Natural killer cell (primary cell): ENCODE data around the gene SCFD2. TPM values are rescaled to one million over a fixed set of nuclear protein-coding genes. Genes with fewer than 3 reads are reported as not detected.

Experiments used
- ATAC-seq, 3 donors: fragments of 150-1000 bp in 2 of 3; fragments of 200-7000 bp in 1 of 3; cut with Tn5 transposase; 1 replicate in 1 of 3; 2 replicates in 2 of 3; pipeline ENCODE4 v1.10.0; 2021; ENCODE audit warnings: mild to moderate bottlenecking in 2 of 3, moderate library complexity in 2 of 3
- DNase-seq, 2 donors: peaks; one replicate each; pipeline versions ENCODE4 v3.0.0 to v3.0.0-alpha.2; 2013 to 2021; ENCODE audit warnings: mixed read lengths in 1 of 2
- H3K27ac ChIP-seq: one replicate; pipeline ENCODE4 v1.5.1; 2013; ENCODE audit warnings: mild to moderate bottlenecking, low read length
- H3K27me3 ChIP-seq: one replicate; pipeline ENCODE4 v1.6.1; 2013; ENCODE audit warnings: low read length; ENCODE audit not compliant: control insufficient read depth, insufficient read depth
- H3K36me3 ChIP-seq: one replicate; pipeline ENCODE4 v1.6.1; 2013; ENCODE audit warnings: low read length; ENCODE audit not compliant: control insufficient read depth, insufficient read depth
- H3K4me1 ChIP-seq: one replicate; pipeline ENCODE4 v1.6.1; 2013; ENCODE audit warnings: low read length; ENCODE audit not compliant: control insufficient read depth, insufficient read depth
- H3K4me3 ChIP-seq: one replicate; pipeline ENCODE4 v1.5.1; 2013; ENCODE audit warnings: low read length
- H3K9me3 ChIP-seq: one replicate; pipeline ENCODE4 v1.6.1; 2013; ENCODE audit warnings: low read length; ENCODE audit not compliant: control insufficient read depth, insufficient read depth
- H3K27ac Mint-ChIP-seq, 2 donors: one replicate each; pipeline ENCODE4 v1.8.0; 2022; ENCODE audit warnings: mild to moderate bottlenecking in 2 of 2, mixed read lengths in 2 of 2, moderate library complexity in 1 of 2
- H3K27me3 Mint-ChIP-seq, 2 donors: one replicate each; pipeline ENCODE4 v1.8.0; 2022; ENCODE audit warnings: low read depth in 2 of 2, mixed read lengths in 2 of 2
- H3K36me3 Mint-ChIP-seq: one replicate; pipeline ENCODE4 v1.8.0; 2022; ENCODE audit warnings: mixed read lengths
- H3K4me1 Mint-ChIP-seq, 2 donors: one replicate each; pipeline ENCODE4 v1.8.0; 2022; ENCODE audit warnings: mixed read lengths in 2 of 2
- H3K4me3 Mint-ChIP-seq: one replicate; pipeline ENCODE4 v1.8.0; 2022; ENCODE audit warnings: mild to moderate bottlenecking, moderate library complexity, mixed read lengths
- H3K9me3 Mint-ChIP-seq, 2 donors: one replicate each; pipeline ENCODE4 v1.8.0; 2022; ENCODE audit warnings: mixed read lengths in 2 of 2
- WGBS: methylation state at CpG from one replicate; pipeline ENCODE4 v1.1.7; 2013; ENCODE audit warnings: missing lambda C conversion rate; ENCODE audit not compliant: insufficient coverage; 5-methylcytosine and 5-hydroxymethylcytosine counted together
- intact Hi-C: fragments of 100-400 bp; cut with micrococcal nuclease; formaldehyde crosslinking; loops from one replicate; pipeline ENCODE4 v1.14.2; 2022
- total RNA-seq, 4 donors: library from RNA; stranded (reverse); fragments of 120-200 nt in 1 of 4; gene quantifications; one replicate each; pipeline versions ENCODE4 v1.2.3 to v1.2.4, GENCODE V29; 2013 to 2022
- TF ChIP-seq, protein P1 (sequence below): fragments of 200-600 bp; IDR thresholded peaks from one replicate; pipeline ENCODE4 v1.8.0; 2022; ENCODE audit warnings: antibody characterized with exemption

The SCFD2 gene
- total RNA-seq, 3 donors from 2014 or later (not counting 1 experiment from before 2014, with no cell fraction given) = 26.4 to 29.4 (median 28.9) TPM

DNA sequence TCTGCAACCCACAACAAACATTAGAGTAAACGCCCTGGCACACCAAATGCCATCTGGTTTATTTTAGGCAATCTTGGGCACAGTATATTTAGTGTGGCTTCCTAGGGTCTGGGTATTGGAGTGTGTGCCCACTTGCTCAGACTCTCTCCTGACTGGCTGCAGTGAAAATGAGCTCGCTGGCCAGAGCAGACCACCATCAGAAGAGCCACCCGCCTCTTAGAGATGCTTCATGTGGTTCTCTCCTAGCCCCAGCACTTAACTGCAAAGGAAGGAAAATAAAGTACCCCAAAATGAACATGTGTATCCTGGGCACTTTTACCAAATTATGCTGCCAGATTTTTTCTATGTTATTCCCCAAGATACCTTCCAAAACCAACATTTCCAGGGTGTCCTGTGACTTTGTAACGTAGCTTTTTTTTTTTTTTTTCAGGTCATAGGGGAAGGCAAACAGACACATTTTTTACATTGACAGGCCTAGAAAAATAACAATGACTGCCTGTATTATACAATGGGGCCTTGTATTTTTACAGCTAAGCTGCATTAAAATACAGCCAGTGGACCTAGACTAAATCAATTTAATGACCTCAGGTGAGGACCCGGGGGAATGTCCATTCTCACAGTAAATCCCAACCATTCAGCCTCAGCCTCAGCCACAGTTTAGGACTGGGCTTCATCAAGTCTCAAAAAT is 310.0 kb downstream of the SCFD2 start:
- WGBS = 87% methylated on average over 4 of the region's 5 CpGs
- H3K4me3 ChIP-seq = no peak overlapping the region
- TF ChIP-seq, protein P1, sequence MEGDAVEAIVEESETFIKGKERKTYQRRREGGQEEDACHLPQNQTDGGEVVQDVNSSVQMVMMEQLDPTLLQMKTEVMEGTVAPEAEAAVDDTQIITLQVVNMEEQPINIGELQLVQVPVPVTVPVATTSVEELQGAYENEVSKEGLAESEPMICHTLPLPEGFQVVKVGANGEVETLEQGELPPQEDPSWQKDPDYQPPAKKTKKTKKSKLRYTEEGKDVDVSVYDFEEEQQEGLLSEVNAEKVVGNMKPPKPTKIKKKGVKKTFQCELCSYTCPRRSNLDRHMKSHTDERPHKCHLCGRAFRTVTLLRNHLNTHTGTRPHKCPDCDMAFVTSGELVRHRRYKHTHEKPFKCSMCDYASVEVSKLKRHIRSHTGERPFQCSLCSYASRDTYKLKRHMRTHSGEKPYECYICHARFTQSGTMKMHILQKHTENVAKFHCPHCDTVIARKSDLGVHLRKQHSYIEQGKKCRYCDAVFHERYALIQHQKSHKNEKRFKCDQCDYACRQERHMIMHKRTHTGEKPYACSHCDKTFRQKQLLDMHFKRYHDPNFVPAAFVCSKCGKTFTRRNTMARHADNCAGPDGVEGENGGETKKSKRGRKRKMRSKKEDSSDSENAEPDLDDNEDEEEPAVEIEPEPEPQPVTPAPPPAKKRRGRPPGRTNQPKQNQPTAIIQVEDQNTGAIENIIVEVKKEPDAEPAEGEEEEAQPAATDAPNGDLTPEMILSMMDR = no peak
- Mint-ChIP-seq H3K4me1 (peaks cover 0 to 7% of the 10 kb centered on the region in 2 donors), H3K27ac (no peak overlapping the region), H3K9me3 (peaks cover 0 to 2% of the 10 kb centered on the region in 2 donors), H3K27me3 (no peaks in the 10 kb centered on the region), H3K4me3 (no peak overlapping the region), H3K36me3 (no peaks in the 10 kb centered on the region)
- intact Hi-C loops = no loop called here
- no peak overlapping the region for H3K27ac ChIP-seq
- ATAC-seq (no peak), DNase-seq (no peak)
- H3K36me3 ChIP-seq = no peaks in the 10 kb centered on the region
- no peaks in the 10 kb centered on the region for H3K27me3 ChIP-seq
- no peaks in the 10 kb centered on the region for H3K4me1 ChIP-seq
- no peaks in the 10 kb centered on the region for H3K9me3 ChIP-seq

DNA sequence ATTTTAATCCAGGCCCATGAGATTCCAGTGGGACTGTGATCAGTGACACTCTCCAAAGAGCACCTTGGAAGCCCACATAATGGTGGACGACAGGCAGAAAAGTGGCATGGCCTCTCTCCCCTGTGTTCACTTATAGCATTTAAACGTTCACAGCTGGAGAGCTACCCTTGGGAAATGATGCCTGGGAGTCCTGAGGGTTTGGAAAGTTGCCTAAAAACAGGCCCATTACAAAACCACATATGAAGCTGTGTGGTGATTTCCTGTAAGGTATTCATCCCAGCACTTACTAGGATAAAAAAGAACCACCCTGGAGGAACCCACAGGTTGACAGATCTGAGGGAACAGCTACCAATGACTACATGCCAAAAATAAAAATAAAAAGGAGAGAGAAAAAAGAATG is 310.6 kb downstream of the SCFD2 start:
- Histone ChIP-seq H3K9me3 (no peaks in the 10 kb centered on the region), H3K27ac (no peak overlapping the region), H3K4me3 (no peak overlapping the region), H3K4me1 (no peaks in the 10 kb centered on the region), H3K36me3 (no peaks in the 10 kb centered on the region), H3K27me3 (no peaks in the 10 kb centered on the region)
- Mint-ChIP-seq H3K27ac (no peak overlapping the region), H3K36me3 (no peaks in the 10 kb centered on the region), H3K27me3 (no peaks in the 10 kb centered on the region), H3K4me3 (no peak overlapping the region), H3K9me3 (peaks cover 0 to 2% of the 10 kb centered on the region in 2 donors), H3K4me1 (peaks cover 0 to 7% of the 10 kb centered on the region in 2 donors)
- 61% methylated on average over 2 of the region's 2 CpGs for WGBS
- no peak for DNase-seq
- TF ChIP-seq, protein P1 = no peak
- no peak for ATAC-seq
- intact Hi-C loops = no loop called here

DNA sequence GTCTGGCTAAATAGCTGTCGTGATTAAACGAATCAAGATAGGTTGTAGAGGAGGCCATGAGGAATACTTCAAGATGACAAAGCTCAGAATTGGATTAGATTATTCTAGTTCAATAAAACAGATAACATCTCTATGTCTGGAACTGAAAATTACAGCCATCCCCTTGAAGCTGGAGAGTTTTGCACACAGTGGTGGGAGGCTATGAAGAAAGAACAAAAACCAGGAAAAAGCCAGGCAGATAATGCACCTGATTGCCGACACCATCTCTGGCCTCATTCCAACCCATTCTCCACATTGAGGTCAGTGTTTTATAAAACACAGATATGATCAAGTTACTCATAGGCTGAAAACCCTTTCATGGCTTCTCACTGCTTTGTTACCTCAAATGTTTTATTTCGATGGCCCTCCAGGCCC is 315.5 kb downstream of the SCFD2 start:
- Histone ChIP-seq H3K27me3 (no peaks in the 10 kb centered on the region), H3K9me3 (no peaks in the 10 kb centered on the region), H3K27ac (no peak overlapping the region), H3K4me1 (no peaks in the 10 kb centered on the region), H3K36me3 (no peaks in the 10 kb centered on the region), H3K4me3 (no peak overlapping the region)
- WGBS = 82% methylated on average over 2 of the region's 4 CpGs
- DNase-seq = no peak
- intact Hi-C loops = no loop called here
- TF ChIP-seq, protein P1 = no peak
- H3K27ac Mint-ChIP-seq = no peak overlapping the region
- peaks cover 0 to 7% of the 10 kb centered on the region in 2 donors for H3K4me1 Mint-ChIP-seq
- H3K9me3 Mint-ChIP-seq = no peaks in the 10 kb centered on the region
- no peak overlapping the region for H3K4me3 Mint-ChIP-seq
- no peak for ATAC-seq
- no peaks in the 10 kb centered on the region for H3K27me3 Mint-ChIP-seq
- no peaks in the 10 kb centered on the region for H3K36me3 Mint-ChIP-seq

DNA sequence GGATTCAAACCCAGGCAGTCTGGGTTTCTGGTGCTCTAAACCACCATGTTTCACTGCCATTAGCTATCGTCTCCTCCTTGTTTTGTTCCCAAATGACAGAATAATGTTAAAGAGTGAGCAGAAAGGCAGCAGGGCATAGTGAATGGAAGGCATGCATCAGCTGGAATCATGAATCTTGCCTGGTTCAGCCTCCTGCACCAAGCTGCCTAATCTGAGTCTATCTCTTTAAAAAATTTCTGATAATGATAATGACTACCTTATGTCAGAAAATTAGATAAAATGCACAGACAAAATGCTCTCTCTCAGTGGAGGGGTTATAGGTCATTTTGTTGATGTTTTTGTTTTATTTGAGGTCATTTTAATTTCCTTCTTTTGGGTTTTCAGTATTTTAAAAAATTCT is 316.3 kb downstream of the SCFD2 start:
- 100% methylated on average over 1 of the region's 1 CpG for WGBS
- ATAC-seq (no peak), DNase-seq (no peak)
- Histone ChIP-seq H3K9me3 (no peaks in the 10 kb centered on the region), H3K4me1 (no peaks in the 10 kb centered on the region), H3K27ac (no peak overlapping the region), H3K27me3 (no peaks in the 10 kb centered on the region), H3K4me3 (no peak overlapping the region), H3K36me3 (no peaks in the 10 kb centered on the region)
- Mint-ChIP-seq H3K27me3 (no peaks in the 10 kb centered on the region), H3K36me3 (no peaks in the 10 kb centered on the region), H3K4me1 (peaks cover 2 to 7% of the 10 kb centered on the region in 2 donors), H3K4me3 (no peak overlapping the region), H3K9me3 (no peaks in the 10 kb centered on the region), H3K27ac (no peak overlapping the region)
- intact Hi-C loops = no loop called here
- TF ChIP-seq, protein P1 = no peak
